Measurements from ENCODE around the gene TSHZ2. TPM values are rescaled to one million over a fixed set of nuclear protein-coding genes. Genes with fewer than 3 reads are reported as not detected.

The TSHZ2 gene
- total and polyA plus RNA-seq, 2 of the 4 experiments (the other 2 are of a cell fraction), result under 0.01 to 0.02 TPM

DNA sequence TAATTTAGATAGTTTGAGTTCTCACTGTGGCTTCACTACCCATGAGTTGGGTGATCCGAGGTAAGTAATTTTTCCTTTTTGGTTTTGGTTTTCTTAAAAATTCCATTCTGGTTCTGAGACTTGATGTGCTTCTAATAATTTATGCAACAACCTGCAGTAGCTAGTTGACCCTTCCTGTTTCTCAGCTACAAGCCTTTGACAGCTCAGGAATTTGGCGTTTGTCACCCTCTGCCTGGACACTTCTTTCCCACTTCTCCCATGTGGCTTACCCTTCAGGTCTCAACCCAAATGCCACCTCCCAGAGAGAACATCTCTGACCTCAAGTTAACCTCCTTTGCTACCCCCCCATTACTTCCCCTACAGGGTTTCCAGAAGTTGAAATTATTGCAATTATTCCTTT, 49.7 kb upstream of the TSHZ2 start:
- H3K79me1 ChIP-seq (ENCODE audit: low read depth in 1 of 2, low read length in 2 of 2), result no peaks in the 10 kb centered on the region
- TF ChIP-seq ELK1 (IDR thresholded peaks at IDR 0.05; ENCODE audit: borderline replicate concordance, low read depth, low read length), result no peak
- TF ChIP-seq RCOR1 (IDR thresholded peaks at IDR 0.05; ENCODE audit: insufficient replicate concordance, low read length), result no peak
- TF ChIP-seq POLR2A (IDR thresholded peaks at IDR 0.05; ENCODE audit: low read depth, low read length), result no peak
- no peak for TF ChIP-seq CHD1 (IDR thresholded peaks at IDR 0.05; ENCODE audit: low read depth, low read length)
- TF ChIP-seq BHLHE40 (IDR thresholded peaks at IDR 0.05; ENCODE audit: low read depth, low read length), result no peak
- TF ChIP-seq MAFK (IDR thresholded peaks at IDR 0.05; ENCODE audit: low read depth, low read length), result no peak
- TF ChIP-seq RAD21 (IDR thresholded peaks at IDR 0.05; ENCODE audit: low read length), result no peak
- TF ChIP-seq CTCF (conservative IDR thresholded peaks at IDR 0.05; ENCODE audit: low read depth, low read length), result no peak
- no peak for TF ChIP-seq FOS (IDR thresholded peaks at IDR 0.05; ENCODE audit: low read depth, low read length)
- no peak for TF ChIP-seq MAZ (IDR thresholded peaks at IDR 0.05; ENCODE audit: borderline replicate concordance, low read depth, low read length)
- no peak for TF ChIP-seq NFE2L2 (IDR thresholded peaks at IDR 0.05; ENCODE audit: low read depth, low read length)
- TF ChIP-seq RFX5 (IDR thresholded peaks at IDR 0.05; ENCODE audit: low read depth, low read length), result no peak
- TF ChIP-seq USF2 (IDR thresholded peaks at IDR 0.05; ENCODE audit: low read depth, low read length), result no peak
- no peak for TF ChIP-seq CEBPB (IDR thresholded peaks at IDR 0.05; ENCODE audit: low read depth, low read length)
- peaks cover 3% of the 10 kb centered on the region for H3K9me3 ChIP-seq (ENCODE audit: control insufficient read depth, insufficient read depth, low read length)
- no peak overlapping the region for H2BK20ac ChIP-seq (ENCODE audit: low read depth, low read length)
- no peak overlapping the region for H3K27ac ChIP-seq (ENCODE audit: insufficient read depth, low read length)
- no peak overlapping the region for H3K18ac ChIP-seq (ENCODE audit: low read depth, low read length)
- dilution Hi-C loops (cut with HindIII; ENCODE audit: low sequenced_read_pairs, unreplicated experiment), result no loop called here
- H3K9ac ChIP-seq (ENCODE audit: low read depth, low read length), result no peak overlapping the region
- H4K20me1 ChIP-seq (ENCODE audit: insufficient read depth, low read length), result no peaks in the 10 kb centered on the region
- H2AK9ac ChIP-seq (replicated peaks; ENCODE audit: low read depth, low read length, poor library complexity), result no peak overlapping the region
- ChIA-PET POLR2A (ENCODE audit: unreplicated experiment) (no interaction called here), CTCF (interaction anchor here (0.6 kb wide), 1 partner anchor 23 kb away, joined by 3 read pairs; no protein-coding TSS in a partner anchor)
- ATAC-seq (ENCODE audit: low read depth) (no peak), DNase-seq (no peak)
- no peak overlapping the region for H4K91ac ChIP-seq (ENCODE audit: insufficient read depth, low read depth, low read length)
- BruUV-seq (replicated peaks), result no TSS peak
- intact Hi-C loops (cut with micrococcal nuclease), result no loop called here
- H2AK5ac ChIP-seq (ENCODE audit: low read depth, low read length), result no peak overlapping the region; the same call in 1 of the 2 replicates
- H3K4ac ChIP-seq (ENCODE audit: low read depth, low read length), result no peak overlapping the region
- no peak overlapping the region for H2BK5ac ChIP-seq (ENCODE audit: low read depth, low read length, poor library complexity, severe bottlenecking)
- H3K4me3 ChIP-seq (ENCODE audit: insufficient read depth, low read depth, low read length), result no peak overlapping the region
- in situ Hi-C loops (cut with MboI; ENCODE audit: low sequenced_read_pairs), result no loop called here
- no peaks in the 10 kb centered on the region for H3K27me3 ChIP-seq (ENCODE audit: control insufficient read depth, insufficient read depth, low read length)
- no peaks in the 10 kb centered on the region for H3K36me3 ChIP-seq (ENCODE audit: control insufficient read depth, insufficient read depth, low read length)
- no peak overlapping the region for H3K23ac ChIP-seq (ENCODE audit: low read depth, low read length)
- no peak overlapping the region for H2BK120ac ChIP-seq (ENCODE audit: low read depth, low read length)
- H3K56ac ChIP-seq (ENCODE audit: extremely low read depth, insufficient read depth, low read length), result no peak overlapping the region
- WGBS, 2 experiments (ENCODE audit: extremely low coverage in 2 of 2, insufficient read length in 1 of 2), result 50% methylated on average over 1 of the region's 2 CpGs; no CpG with 5 or more reads in 1 of the 2 experiments
- H2AFZ ChIP-seq (replicated peaks; ENCODE audit: low read length, poor library complexity), result no peak overlapping the region
- no peak overlapping the region for H4K8ac ChIP-seq (ENCODE audit: low read depth in 2 of 2, low read length in 2 of 2)
- H3K14ac ChIP-seq (replicated peaks; ENCODE audit: low read depth, low read length), result no peak overlapping the region
- no peaks in the 10 kb centered on the region for H3K9me1 ChIP-seq (ENCODE audit: insufficient read depth, low read length)
- H2BK15ac ChIP-seq (ENCODE audit: low read depth, low read length), result no peak overlapping the region
- no peak overlapping the region for H3K4me2 ChIP-seq (ENCODE audit: low read depth, low read length)
- no peak overlapping the region for H4K5ac ChIP-seq (ENCODE audit: low read depth, low read length)
- H3K4me1 ChIP-seq (ENCODE audit: control insufficient read depth, insufficient read depth, low read length), result no peaks in the 10 kb centered on the region

Data from IMR-90 (cell line).